Raji (cell line): Measurements from ENCODE around the gene CDH26.

ENCODE experiments used
- POLR2A ChIP-seq: IDR thresholded peaks from 2 replicates; pipeline ENCODE4 v1.6.1; 2011; ENCODE audit warnings: low read depth, low read length, control low read depth; ENCODE audit not compliant: insufficient read depth

The CDH26 gene

DNA sequence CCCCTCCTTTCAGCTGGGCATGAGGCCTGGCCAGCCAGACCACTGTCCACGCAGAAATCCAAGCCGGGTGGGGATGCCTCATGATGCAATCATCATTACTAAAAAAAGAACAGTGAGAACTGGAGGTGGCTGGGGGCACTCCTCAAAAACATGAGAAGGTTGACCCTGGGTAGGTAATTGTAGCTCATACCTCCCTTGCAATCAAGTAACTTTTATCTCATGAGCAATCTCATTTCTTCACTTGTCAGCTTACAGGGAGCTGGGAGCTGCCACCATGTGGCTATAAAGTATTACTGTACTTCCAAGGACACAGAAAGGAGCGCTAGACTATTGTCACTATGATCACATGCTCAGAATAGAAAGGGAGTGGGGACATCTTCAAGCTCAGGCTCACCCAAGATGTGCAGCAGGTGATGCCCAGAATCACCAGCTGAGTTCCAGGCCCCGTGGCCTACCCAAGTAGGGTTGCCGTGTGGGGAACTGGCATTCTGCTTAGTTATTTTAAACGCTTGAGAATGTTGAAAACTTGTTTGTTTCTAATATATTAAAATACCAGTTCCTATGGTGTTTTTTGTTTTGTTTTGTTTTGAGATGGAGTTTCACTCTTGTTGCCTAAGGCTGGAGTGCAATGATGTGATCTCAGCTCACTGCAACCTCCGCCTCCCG is 3.0 kb upstream of the CDH26 start:
- TF ChIP-seq POLR2A = no peak

GRCh38 chr20:59958626-59959025 is 403 bp downstream of the CDH26 start:
- TF ChIP-seq POLR2A = no peak

DNA sequence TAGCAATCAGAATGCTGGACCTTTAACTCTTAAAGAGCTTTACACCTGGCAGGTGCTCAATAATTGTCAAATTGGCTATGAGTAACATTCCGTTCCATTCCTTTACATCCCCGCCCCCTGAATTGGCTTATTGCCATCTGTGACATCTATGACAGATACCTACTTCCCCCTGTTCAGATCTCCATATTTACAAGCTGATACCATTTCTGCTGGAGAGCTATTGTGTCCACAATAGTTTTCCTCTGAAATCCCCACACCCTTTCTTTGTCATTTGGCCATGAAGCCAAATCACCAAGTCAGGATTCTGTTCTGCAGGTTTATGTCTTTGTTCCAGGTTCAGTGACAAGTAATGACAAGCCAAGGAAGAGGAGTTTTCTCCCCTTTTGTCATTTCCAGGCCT is 3.2 kb downstream of the CDH26 start:
- no peak for TF ChIP-seq POLR2A

DNA sequence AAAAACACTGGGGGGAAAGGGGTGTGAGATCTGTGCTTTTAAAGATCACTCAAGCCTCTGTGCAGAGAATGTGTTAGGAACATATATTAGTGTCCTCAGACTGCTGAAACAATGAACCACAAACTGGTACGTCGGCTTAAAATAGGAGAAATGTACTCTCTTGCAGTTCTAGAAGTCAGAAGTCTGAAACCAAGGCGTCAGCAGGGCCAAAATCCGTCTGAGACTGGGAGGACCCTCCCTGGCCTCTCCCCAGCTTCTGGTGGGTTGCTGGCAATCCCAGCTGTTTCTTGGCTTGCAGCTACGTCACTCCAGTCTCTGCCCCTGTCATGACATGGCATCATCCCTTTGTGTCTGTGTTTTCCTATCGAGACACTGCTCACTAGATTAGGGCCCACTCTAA is 3.9 kb downstream of the CDH26 start:
- TF ChIP-seq POLR2A = no peak

GRCh38 chr20:59966428-59966827 is 8.2 kb downstream of the CDH26 start:
- no peak for TF ChIP-seq POLR2A

GRCh38 chr20:59971428-59971827 is 13.2 kb downstream of the CDH26 start:
- TF ChIP-seq POLR2A = no peak

DNA sequence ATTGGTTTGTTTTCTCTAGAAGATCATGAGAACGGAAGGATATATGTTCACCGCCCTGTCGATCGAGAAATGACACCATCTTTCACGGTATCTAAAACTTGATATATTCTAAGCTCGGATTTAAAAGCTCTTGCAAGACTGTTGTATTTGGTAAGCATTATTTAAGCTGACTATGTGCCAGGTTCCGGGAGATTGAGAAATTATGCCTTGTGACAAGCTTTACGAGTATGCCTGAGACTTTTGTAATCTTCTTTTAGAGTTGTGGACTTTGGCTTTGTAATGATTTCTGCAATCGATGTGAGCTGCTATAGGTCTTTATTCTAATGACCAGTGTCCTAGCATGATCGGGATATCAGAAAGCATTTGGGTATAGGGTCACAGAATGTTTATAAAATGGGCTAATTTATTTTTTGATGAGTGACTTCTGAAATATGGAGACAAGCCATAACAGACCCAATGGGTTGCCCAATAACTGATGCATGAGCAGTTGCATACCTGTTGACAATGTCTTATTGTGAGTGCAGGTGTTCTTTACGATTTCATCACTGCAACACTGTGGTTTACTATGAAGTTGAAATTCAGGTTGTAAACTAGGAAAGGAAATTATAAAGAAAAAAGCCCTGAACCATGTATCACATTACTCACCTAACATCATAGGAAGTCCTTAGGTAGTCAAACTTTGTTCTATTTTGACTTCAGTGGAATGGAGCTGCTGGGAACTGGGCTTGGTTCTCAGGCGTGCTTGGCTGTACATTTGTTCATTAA is 14.0 kb downstream of the CDH26 start:
- TF ChIP-seq POLR2A = no peak

DNA sequence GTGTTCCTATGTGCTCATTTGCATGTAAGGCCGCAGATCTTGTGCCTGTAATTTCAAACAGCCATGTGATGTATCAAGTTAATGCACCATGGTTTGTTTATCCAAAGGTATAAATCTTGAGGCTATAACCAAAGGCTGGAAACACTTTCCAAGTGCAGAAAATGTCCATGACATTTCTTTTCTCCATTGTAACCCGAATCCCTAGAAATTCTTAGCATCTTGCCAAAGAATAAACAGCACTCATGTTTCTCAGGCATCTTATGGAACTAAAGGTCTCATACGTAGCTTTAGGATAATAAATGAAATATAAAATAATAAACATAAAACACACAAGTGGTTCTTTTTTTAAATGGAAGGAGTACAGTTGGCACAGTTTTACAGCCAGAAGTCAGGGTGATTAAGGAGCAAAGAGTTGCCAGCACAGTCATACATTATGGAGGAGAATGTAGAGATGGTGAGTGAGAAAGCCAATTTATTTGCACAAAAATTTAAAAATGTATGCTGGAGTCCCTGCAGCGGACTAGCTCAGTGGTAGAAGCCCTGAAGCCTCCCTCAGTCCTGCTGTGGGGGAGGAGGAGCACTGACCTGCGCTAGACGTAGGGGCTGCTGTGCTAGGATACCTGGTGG is 18.0 kb downstream of the CDH26 start:
- no peak for TF ChIP-seq POLR2A

DNA sequence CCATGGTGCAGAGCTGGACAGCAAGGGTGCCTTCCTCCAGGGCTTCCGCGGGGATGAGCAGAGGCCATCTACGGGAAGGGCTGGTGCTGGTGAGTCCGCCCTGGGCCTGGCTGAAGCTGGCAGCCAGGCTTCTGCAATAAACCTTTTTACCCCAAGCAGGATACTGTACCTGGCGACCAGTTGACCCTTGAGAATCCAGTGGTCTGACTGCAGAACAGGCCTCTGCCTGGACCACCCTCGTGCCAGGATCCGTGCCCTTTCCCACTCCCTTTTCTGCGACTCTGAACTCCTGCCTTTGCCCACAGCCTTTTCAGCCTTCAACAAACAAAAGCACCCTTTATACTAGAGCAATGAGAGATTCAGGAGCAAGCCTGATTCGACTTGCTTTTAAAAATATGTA is 18.9 kb downstream of the CDH26 start:
- no peak for TF ChIP-seq POLR2A

GRCh38 chr20:59983076-59983475 is 24.9 kb downstream of the CDH26 start:
- no peak for TF ChIP-seq POLR2A

DNA sequence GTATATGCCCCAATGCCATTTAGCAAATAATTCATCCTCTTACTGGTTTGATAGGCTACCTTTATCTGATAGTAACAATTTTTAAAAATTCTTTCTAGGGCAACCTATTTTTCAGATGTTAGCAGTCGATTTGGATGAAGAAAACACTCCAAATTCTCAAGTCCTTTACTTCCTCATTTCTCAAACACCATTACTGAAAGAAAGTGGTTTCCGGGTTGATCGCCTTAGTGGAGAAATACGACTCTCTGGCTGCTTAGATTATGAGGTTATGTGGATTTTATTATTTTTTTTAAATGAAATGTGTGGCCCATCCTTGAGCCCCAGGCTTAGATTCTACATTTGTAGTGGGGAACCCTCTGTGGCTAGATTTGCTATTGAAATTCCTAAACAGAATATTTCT is 26.3 kb downstream of the CDH26 start:
- TF ChIP-seq POLR2A = no peak

DNA sequence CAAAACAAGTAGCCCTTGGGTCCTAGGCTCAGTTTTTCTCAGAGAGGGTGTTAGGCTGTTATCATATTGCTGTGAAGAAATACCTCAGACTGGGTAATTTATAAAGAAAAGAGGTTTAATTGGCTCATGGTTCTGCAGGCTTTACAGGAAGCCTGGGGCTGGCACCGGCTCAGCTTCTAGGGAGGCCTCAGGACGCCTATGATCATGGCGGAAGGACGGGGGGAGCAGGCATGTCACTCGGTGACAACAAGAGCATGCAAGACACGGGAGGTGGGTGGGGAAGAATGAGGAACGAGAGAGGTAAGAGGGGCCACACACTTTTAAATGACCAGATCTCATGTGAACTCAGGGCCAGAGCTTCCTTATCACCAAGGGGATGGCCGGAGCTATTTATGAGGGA is 26.9 kb downstream of the CDH26 start:
- TF ChIP-seq POLR2A = no peak

DNA sequence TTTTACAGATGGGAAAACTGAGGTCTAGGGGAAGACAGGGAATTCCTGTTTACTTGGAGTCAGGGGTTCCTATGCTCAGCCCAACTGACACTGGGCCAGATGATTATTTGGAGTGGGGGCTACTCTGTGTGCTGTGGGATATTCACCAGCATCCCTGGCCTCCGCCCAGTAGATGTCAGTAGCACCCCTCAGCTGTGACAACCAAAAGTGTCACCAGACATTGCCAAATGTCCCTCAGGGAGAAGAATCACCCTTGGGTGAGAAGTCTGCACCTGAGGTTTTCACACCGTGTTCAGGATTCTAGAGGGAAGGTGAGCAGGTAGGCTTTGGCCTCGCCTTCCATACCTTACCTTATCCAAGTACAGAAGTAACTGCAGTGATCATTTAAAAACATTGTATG is 27.6 kb downstream of the CDH26 start:
- TF ChIP-seq POLR2A = no peak

GRCh38 chr20:59987135-59987534 is 28.9 kb downstream of the CDH26 start:
- TF ChIP-seq POLR2A = no peak

- no peak for TF ChIP-seq POLR2A
Observed at GRCh38 chr20:59988141-59988540, 29.9 kb downstream of the CDH26 start.

- no peak for TF ChIP-seq POLR2A
Observed at GRCh38 chr20:59992526-59993084, 34.4 kb downstream of the CDH26 start.
